Urinary bladder (tissue), 4 donors: ENCODE data around the gene TTC32. TPM values are rescaled to one million over a fixed set of nuclear protein-coding genes. Genes with fewer than 3 reads are reported as not detected.
"Not testable (repeated sequence)": the region's sequence is repeated elsewhere in the genome, so short reads cannot be mapped to it uniquely, and the experiment has no call there.

ENCODE experiments used
- DNase-seq: peaks from one replicate; pipeline ENCODE4 v3.0.0-alpha.2; 2015; ENCODE audit errors: extremely low spot score
- H3K27ac ChIP-seq: one replicate; pipeline ENCODE4 v1.5.1; 2013; ENCODE audit warnings: low read depth, mild to moderate bottlenecking, moderate library complexity
- H3K36me3 ChIP-seq: one replicate; pipeline ENCODE4 v1.6.1; 2013; ENCODE audit warnings: mild to moderate bottlenecking, moderate library complexity; ENCODE audit not compliant: insufficient read depth
- H3K4me1 ChIP-seq: one replicate; pipeline ENCODE4 v1.6.1; 2013; ENCODE audit warnings: mild to moderate bottlenecking, moderate library complexity; ENCODE audit not compliant: insufficient read depth
- H3K4me3 ChIP-seq: one replicate; pipeline ENCODE4 v1.5.1; 2013; ENCODE audit warnings: low read depth, low read length
- WGBS: extraction: QIAGEN DNeasy Blood & Tissue Kit; methylation state at CpG from one replicate; pipeline ENCODE4 v1.1.7; 2013; 5-methylcytosine and 5-hydroxymethylcytosine counted together
- polyA plus RNA-seq: library from polyadenylated mRNA; stranded (reverse); fragments of 200-250 nt; gene quantifications from one replicate; pipeline ENCODE4 v1.2.3, GENCODE V29; 2013
- total RNA-seq: library from RNA; depleted of rRNA; stranded (reverse); fragments of >200 nt; gene quantifications from one replicate; pipeline ENCODE4 v1.2.3, GENCODE V29; 2014
- donor health status: healthy with polysubstance abuse.
- donor health status: healthy.

The TTC32 gene
- total and polyA plus RNA-seq, 2 donors = 19.0 to 20.9 TPM

DNA sequence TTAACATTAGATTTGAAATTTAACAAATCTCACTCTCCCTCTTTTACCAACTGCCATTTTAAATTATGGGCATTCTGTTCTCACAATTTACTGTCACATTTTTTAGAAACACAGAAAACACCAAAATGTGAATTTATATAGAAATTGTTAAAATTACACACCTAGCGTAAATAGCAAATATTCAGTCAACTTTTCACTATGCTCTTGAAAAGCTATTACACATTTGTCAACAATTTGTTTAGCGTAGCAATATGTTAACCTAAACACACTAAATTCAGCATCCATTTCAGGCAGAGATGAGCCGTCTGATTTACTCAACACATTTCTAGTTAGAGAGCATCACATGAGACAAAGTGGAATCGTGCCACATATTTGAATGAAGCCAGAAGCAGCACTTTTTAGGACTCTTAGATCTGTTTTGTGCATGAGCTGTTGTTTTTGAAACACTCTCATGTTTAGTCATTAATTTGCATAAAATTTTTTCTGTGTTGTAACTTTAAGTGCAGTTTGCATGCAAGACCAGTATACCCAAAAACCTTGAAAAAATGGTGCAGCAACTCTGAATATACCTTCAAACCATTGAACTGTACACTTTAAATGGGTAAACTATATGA lies 8.2 kb downstream of the TTC32 start:
- Histone ChIP-seq H3K27ac (no peak overlapping the region), H3K4me3 (no peak overlapping the region), H3K4me1 (no peaks in the 10 kb centered on the region), H3K36me3 (no peaks in the 10 kb centered on the region)
- no peak for DNase-seq
- 85% methylated on average over 4 of the region's 4 CpGs for WGBS

- not testable (repeated sequence) for H3K27ac ChIP-seq, H3K4me3 ChIP-seq, DNase-seq, H3K36me3 ChIP-seq, H3K4me1 ChIP-seq
- WGBS = 66% methylated on average over 4 of the region's 4 CpGs
Observed at GRCh38 chr2:19891971-19892370, 9.8 kb downstream of the TTC32 start.

DNA sequence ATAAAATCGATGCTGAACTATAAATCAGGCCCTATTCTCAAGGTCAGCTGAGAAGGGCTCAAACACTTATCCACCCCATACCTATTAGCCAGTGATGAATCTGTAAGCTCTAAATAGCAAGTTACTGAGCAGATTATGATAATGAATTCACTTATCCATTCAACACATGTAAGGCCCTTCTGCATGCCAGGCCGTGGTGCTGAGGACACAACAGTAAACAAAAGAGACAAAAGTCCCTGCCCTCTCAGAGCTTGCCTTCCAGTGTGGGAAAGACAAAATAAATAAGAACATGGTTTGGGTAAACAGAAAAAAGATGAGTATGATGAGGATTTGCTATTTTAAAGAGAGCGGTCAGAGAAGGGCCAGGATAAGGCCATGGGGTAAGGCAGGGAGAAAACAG lies 11.7 kb downstream of the TTC32 start:
- DNase-seq = no peak
- no peak overlapping the region for H3K27ac ChIP-seq

GRCh38 chr2:19888831-19889230 lies 13.0 kb downstream of the TTC32 start:
- WGBS = 97% methylated on average over 4 of the region's 4 CpGs
- DNase-seq = no peak
- H3K4me1 ChIP-seq = no peaks in the 10 kb centered on the region
- no peak overlapping the region for H3K27ac ChIP-seq
- H3K4me3 ChIP-seq = no peak overlapping the region
- no peaks in the 10 kb centered on the region for H3K36me3 ChIP-seq

More for the DNA sequence above, 11.7 kb downstream of the TTC32 start:
- no peak overlapping the region for H3K4me3 ChIP-seq
- 78% methylated on average over 3 of the region's 3 CpGs for WGBS
- no peaks in the 10 kb centered on the region for H3K4me1 ChIP-seq
- H3K36me3 ChIP-seq = no peaks in the 10 kb centered on the region

DNA sequence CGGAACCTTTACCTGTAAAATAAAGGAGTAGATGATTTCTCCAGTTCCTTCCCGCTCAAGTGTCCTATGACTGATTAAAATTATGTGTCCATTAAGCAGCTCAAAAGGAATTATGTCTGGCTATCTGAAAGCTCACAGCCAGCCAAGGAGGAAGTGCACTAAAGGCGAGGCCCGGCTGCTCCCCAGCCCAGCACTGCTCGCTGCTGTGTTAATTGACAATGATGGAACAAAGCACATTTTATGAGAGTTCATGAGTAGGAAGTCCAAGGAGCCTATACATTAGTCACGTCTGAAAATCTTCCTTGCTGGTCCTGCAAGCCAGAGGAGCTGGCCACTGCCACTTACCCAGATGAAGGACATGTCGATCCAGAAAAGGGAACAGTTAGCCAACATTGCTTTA lies 14.3 kb downstream of the TTC32 start:
- DNase-seq = no peak
- Histone ChIP-seq H3K27ac (no peak overlapping the region), H3K4me1 (no peaks in the 10 kb centered on the region), H3K36me3 (no peaks in the 10 kb centered on the region), H3K4me3 (no peak overlapping the region)
- WGBS = 62% methylated on average over 7 of the region's 7 CpGs

DNA sequence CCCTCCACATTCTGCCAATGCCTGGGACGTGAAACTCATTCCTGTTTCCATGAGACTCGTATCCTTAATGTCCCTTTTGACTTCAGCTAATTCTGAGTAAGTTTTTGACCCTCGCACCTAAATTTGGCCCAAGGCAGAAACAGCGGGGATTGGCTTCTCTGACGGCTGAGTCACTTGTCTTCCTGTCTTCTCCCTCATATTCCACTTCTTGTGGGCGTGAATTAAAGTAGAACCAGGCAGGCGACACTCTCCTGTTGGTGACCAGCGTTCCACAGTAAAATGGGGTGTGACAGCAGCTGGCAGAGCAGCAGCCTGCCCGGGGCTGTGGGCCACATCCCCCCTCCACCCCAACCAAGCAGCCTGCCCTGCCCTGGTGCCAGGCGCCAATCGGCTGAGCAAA lies 15.5 kb downstream of the TTC32 start:
- WGBS = 85% methylated on average over 11 of the region's 11 CpGs
- H3K4me3 ChIP-seq = no peak overlapping the region
- DNase-seq = no peak
- no peaks in the 10 kb centered on the region for H3K4me1 ChIP-seq
- H3K27ac ChIP-seq = no peak overlapping the region
- no peaks in the 10 kb centered on the region for H3K36me3 ChIP-seq

DNA sequence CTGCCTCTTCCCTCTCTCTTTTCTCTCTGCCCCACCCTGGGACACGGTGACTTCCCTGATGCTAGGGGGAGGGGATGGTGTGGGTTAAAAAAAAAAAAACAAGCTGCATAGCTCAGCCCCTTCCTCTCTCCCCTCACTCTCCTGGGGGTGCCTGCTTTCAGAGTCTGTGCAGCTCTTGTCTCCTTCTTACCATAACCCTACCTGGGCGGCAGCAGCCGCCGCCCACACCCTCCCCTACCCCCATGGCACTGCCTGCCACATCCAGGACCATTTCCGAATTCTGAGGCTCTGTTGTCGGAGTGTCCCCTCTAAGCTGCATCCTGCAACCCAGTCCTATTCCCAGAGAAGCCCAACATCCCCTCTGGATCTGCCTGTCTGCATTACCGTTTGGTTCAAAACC lies 16.0 kb downstream of the TTC32 start:
- WGBS = 66% methylated on average over 7 of the region's 7 CpGs
- no peaks in the 10 kb centered on the region for H3K36me3 ChIP-seq
- no peak for DNase-seq
- no peak overlapping the region for H3K4me3 ChIP-seq
- no peak overlapping the region for H3K27ac ChIP-seq
- no peaks in the 10 kb centered on the region for H3K4me1 ChIP-seq

DNA sequence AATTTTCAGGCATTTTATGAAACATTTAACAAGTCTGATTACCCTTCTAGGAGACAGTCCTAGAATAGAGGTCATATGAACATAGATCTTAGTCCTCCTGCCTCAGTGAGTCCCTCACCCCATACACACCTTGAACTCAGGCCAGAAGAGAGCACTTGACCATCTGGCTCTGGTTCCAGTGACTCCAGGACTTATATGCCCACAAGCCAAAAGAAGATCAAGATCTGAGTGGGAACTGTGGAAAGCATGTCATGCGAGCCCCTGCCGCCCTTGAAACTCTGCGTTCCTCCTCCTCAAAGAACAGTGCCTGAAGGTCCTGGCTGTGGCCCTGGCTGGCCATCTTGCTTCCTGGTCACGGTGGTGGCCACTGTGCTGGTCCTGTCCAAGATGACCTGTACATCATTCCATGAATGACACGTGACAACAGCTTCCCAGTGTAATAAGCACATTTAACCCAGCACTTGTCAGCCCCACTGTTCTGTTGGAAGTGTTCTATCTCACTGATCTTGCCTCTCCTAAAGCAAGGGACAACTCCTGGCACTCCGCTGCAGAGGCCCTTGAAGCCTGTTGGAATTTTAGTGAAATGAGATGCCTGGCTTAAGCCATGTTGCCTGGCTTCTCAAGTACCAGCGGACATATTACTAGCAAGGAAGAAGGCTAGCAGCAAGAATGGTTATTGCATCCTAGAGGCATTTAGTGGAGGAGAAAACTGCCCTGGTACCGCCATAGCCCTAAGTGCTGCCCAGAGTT lies 17.6 kb downstream of the TTC32 start:
- H3K4me3 ChIP-seq = no peak overlapping the region
- no peak overlapping the region for H3K27ac ChIP-seq
- WGBS = 95% methylated on average over 8 of the region's 8 CpGs
- H3K36me3 ChIP-seq = no peaks in the 10 kb centered on the region
- H3K4me1 ChIP-seq = no peaks in the 10 kb centered on the region
- DNase-seq = no peak

DNA sequence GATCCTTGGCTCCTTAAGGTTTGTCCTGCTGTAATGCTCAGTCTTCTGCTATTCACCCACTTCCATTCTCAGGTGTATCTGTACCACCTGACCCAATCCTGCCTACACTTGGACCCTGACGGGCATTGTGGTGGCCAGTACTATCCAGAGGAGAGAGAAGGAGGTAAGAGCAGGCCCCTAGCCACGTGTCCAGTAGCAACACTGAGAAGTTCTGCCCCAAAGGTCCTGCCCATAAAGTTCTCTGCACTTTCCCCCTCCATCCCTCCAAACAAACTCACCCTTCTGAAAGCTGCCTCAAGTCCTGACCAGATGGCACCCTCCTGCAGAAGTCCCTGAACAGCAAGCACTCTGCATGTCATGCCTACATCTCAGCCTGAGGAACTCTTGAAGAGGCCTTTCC lies 18.3 kb downstream of the TTC32 start:
- H3K4me3 ChIP-seq = no peak overlapping the region
- H3K27ac ChIP-seq = no peak overlapping the region
- 31% methylated on average over 2 of the region's 2 CpGs for WGBS
- H3K36me3 ChIP-seq = no peaks in the 10 kb centered on the region
- no peak for DNase-seq
- no peaks in the 10 kb centered on the region for H3K4me1 ChIP-seq

DNA sequence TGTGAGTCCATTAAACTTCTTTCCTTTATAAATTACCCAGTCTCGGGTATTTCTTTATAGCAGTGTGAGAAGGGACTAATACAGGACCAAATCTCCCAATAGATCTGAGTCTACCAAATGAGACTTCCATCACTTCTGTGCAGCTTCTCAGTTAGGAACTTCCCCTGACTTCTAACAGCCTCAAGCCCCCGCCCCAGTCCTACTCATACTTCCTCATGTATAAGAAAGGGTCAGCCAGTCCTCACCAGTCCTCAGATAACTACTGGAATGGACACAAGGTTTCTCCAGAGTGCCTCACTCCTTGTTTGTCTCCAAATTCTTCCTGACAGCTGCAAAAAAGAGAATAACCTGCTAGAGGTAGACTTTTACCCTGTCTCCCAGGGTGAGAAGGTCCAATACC lies 19.5 kb downstream of the TTC32 start:
- Histone ChIP-seq H3K36me3 (no peaks in the 10 kb centered on the region), H3K4me3 (no peak overlapping the region), H3K27ac (no peak overlapping the region), H3K4me1 (no peaks in the 10 kb centered on the region)
- DNase-seq = no peak
- 93% methylated on average over 2 of the region's 2 CpGs for WGBS

GRCh38 chr2:19881908-19882265 lies 19.9 kb downstream of the TTC32 start:
- Histone ChIP-seq H3K27ac (no peak overlapping the region), H3K36me3 (no peaks in the 10 kb centered on the region), H3K4me1 (no peaks in the 10 kb centered on the region), H3K4me3 (no peak overlapping the region)
- DNase-seq = no peak
- 42% methylated on average over 2 of the region's 2 CpGs for WGBS

DNA sequence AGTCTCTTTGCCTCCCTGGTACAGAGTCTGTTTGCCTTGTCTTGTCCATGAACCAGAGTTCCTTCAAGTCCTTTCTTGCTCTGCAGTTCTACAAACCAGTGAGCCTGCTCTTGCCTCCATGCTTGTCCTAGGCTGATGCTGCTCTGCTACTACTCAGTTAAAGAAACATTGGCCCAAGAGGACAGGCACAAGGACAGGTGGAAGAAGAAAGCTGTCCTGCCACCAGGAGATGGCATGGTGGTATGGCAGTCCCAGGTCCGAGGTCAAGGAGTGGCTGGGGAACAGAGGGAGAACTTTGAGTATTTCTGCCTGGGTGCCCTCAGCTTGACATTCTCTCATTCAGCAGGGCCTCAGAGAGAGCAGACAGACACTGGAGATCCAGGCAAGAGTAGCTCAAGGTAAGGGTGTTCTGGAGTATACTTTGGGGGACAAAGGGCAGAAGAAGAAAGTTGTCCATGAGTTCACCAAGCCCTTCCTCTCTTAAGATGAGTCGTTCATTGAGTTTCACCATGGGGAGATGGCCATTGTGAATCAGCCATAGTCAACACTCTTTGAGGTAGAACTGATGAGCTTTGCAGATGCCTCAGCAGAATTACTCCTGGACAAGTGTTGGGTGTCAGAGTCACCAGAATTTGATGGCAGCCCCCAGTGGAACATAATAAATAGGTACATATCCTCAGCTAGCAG lies 20.4 kb downstream of the TTC32 start:
- Histone ChIP-seq H3K4me3 (no peak overlapping the region), H3K4me1 (no peaks in the 10 kb centered on the region), H3K27ac (no peak overlapping the region), H3K36me3 (no peaks in the 10 kb centered on the region)
- WGBS = 81% methylated on average over 2 of the region's 2 CpGs
- DNase-seq = no peak

GRCh38 chr2:19880191-19880590 lies 21.6 kb downstream of the TTC32 start:
- H3K36me3 ChIP-seq, H3K27ac ChIP-seq, DNase-seq, H3K4me1 ChIP-seq, H3K4me3 ChIP-seq: not testable (repeated sequence)

DNA sequence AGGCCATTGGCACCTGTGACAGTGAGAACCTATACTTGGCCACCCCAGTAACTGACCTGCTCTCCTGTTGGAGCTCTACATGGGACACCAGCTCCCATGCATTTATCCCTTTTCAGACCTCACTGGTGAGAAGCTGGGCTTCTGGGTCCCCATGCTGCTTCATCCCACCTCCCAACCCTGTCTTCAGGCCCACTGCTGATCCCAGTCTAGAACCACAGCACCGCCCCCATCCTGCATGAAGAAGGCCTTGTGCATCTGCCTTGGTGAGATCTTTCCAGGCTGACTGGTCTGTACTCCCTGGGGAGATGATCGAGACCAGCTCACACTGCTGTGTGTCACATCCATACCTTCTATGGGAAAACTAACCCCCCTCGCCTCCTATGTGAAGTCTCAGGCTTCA lies 22.7 kb downstream of the TTC32 start:
- no peak for DNase-seq

More for the DNA sequence above, 22.7 kb downstream of the TTC32 start:
- H3K4me3 ChIP-seq = no peak overlapping the region
- no peak overlapping the region for H3K27ac ChIP-seq
- no peaks in the 10 kb centered on the region for H3K4me1 ChIP-seq
- 82% methylated on average over 3 of the region's 3 CpGs for WGBS
- H3K36me3 ChIP-seq = no peaks in the 10 kb centered on the region
